Measurements from ENCODE around the gene OSBPL2.

Gene OSBPL2

DNA sequence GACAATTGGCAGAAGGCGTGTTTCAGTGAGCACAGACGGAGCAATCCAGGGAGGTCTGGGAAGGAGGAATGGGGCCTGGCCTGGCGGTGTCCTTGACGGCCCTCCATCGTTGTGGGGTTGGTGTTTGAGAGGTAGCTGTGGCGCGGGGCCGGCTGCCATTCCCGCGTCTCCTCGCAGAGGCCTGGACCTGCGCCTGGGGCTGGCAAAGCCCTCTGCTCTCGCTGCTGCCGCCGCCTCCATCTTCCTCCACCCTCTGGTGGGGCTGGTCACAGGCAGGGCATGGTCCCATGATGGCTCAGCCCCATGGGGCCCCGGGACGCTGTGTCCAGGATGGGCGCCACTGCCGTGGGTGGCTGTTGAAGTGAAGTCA, 7.6 kb downstream of the OSBPL2 start:
- CTCF ChIA-PET: no interaction called here
- Histone ChIP-seq H3K9me3 (ENCODE audit: control insufficient read depth, insufficient read depth, low read depth, low read length) (no peaks in the 10 kb centered on the region), H3K36me3 (ENCODE audit: control insufficient read depth in 2 of 2, insufficient read depth in 1 of 2, low read length in 2 of 2) (peaks cover 0 to 42% of the 10 kb centered on the region in 2 experiments; a peak in 1 of 3 replicates), H3K4me3 (ENCODE audit: low read depth, low read length) (no peak overlapping the region), H3K4me1 (ENCODE audit: control insufficient read depth, insufficient read depth, low read length) (no peaks in the 10 kb centered on the region), H3K27ac (ENCODE audit: extremely low read depth, low read depth, low read length) (no peak overlapping the region)
- TF ChIP-seq ZNF530 (tag by site-specific recombination; IDR thresholded peaks at IDR 0.05; ENCODE audit: low read depth) (no peak), OSR2 (tag by site-specific recombination; IDR thresholded peaks at IDR 0.05) (no peak)
- POLR2A ChIA-PET: no interaction called here

- Histone ChIP-seq H3K9me3 (ENCODE audit: control insufficient read depth, insufficient read depth, low read depth, low read length) (no peaks in the 10 kb centered on the region), H3K4me3 (ENCODE audit: low read depth, low read length) (no peak overlapping the region), H3K36me3 (ENCODE audit: control insufficient read depth in 2 of 2, insufficient read depth in 1 of 2, low read length in 2 of 2) (peaks cover 0 to 38% of the 10 kb centered on the region in 2 experiments; a peak in 1 of 3 replicates), H3K27ac (ENCODE audit: extremely low read depth, low read depth, low read length) (no peak overlapping the region), H3K4me1 (ENCODE audit: control insufficient read depth, insufficient read depth, low read length) (no peaks in the 10 kb centered on the region)
- ChIA-PET POLR2A (no interaction called here), CTCF (interaction anchor here (0.6 kb wide), 1 partner anchor 35 kb away, joined by 4 read pairs; no protein-coding TSS in a partner anchor)
- no peak for TF ChIP-seq ZNF624 (tag by site-specific recombination; IDR thresholded peaks at IDR 0.05)
- no peak for TF ChIP-seq ZNF214 (tag by site-specific recombination; IDR thresholded peaks at IDR 0.05; ENCODE audit: borderline replicate concordance)
- no peak for TF ChIP-seq ZNF341 (tag by site-specific recombination; IDR thresholded peaks at IDR 0.05; ENCODE audit: low read depth)
- no peak for TF ChIP-seq ZNF791 (tag by site-specific recombination; IDR thresholded peaks at IDR 0.05)
- TF ChIP-seq TRIM28 (IDR thresholded peaks at IDR 0.05; ENCODE audit: borderline replicate concordance, low read length): no peak
- no peak for TF ChIP-seq ZNF670 (tag by site-specific recombination; IDR thresholded peaks at IDR 0.05; ENCODE audit: low read depth)
- TF ChIP-seq, protein P1, sequence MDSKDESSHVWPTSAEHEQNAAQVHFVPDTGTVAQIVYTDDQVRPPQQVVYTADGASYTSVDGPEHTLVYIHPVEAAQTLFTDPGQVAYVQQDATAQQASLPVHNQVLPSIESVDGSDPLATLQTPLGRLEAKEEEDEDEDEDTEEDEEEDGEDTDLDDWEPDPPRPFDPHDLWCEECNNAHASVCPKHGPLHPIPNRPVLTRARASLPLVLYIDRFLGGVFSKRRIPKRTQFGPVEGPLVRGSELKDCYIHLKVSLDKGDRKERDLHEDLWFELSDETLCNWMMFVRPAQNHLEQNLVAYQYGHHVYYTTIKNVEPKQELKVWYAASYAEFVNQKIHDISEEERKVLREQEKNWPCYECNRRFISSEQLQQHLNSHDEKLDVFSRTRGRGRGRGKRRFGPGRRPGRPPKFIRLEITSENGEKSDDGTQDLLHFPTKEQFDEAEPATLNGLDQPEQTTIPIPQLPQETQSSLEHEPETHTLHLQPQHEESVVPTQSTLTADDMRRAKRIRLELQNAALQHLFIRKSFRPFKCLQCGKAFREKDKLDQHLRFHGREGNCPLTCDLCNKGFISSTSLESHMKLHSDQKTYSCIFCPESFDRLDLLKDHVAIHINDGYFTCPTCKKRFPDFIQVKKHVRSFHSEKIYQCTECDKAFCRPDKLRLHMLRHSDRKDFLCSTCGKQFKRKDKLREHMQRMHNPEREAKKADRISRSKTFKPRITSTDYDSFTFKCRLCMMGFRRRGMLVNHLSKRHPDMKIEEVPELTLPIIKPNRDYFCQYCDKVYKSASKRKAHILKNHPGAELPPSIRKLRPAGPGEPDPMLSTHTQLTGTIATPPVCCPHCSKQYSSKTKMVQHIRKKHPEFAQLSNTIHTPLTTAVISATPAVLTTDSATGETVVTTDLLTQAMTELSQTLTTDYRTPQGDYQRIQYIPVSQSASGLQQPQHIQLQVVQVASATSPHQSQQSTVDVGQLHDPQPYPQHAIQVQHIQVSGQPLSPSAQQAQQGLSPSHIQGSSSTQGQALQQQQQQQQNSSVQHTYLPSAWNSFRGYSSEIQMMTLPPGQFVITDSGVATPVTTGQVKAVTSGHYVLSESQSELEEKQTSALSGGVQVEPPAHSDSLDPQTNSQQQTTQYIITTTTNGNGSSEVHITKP (tag by site-specific recombination; IDR thresholded peaks at IDR 0.05): no peak
- no peak for TF ChIP-seq BCL11A (tag by site-specific recombination; IDR thresholded peaks at IDR 0.05; ENCODE audit: low read depth)
- TF ChIP-seq ZBTB20 (tag by site-specific recombination; IDR thresholded peaks at IDR 0.05): no peak
Observed at GRCh38 chr20:62246431-62246830, 8.1 kb downstream of the OSBPL2 start.

- POLR2A ChIA-PET: no interaction called here
- Histone ChIP-seq H3K4me1 (ENCODE audit: control insufficient read depth, insufficient read depth, low read length) (no peaks in the 10 kb centered on the region), H3K36me3 (ENCODE audit: control insufficient read depth in 2 of 2, insufficient read depth in 1 of 2, low read length in 2 of 2) (peaks cover 0 to 32% of the 10 kb centered on the region in 2 experiments; a peak in 2 of 3 replicates), H3K27ac (ENCODE audit: extremely low read depth, low read depth, low read length) (no peak overlapping the region), H3K9me3 (ENCODE audit: control insufficient read depth, insufficient read depth, low read depth, low read length) (no peaks in the 10 kb centered on the region), H3K4me3 (ENCODE audit: low read depth, low read length) (no peak overlapping the region)
- TF ChIP-seq ZNF18 (tag by site-specific recombination; IDR thresholded peaks at IDR 0.05): no peak
- TF ChIP-seq, protein P2, sequence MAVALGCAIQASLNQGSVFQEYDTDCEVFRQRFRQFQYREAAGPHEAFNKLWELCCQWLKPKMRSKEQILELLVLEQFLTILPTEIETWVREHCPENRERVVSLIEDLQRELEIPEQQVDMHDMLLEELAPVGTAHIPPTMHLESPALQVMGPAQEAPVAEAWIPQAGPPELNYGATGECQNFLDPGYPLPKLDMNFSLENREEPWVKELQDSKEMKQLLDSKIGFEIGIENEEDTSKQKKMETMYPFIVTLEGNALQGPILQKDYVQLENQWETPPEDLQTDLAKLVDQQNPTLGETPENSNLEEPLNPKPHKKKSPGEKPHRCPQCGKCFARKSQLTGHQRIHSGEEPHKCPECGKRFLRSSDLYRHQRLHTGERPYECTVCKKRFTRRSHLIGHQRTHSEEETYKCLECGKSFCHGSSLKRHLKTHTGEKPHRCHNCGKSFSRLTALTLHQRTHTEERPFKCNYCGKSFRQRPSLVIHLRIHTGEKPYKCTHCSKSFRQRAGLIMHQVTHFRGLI (tag by site-specific recombination; IDR thresholded peaks at IDR 0.05): peak; percentile 54; the same call in 1 of the 2 replicates
- TF ChIP-seq ZFP69B (tag by site-specific recombination; IDR thresholded peaks at IDR 0.05): no peak
- TF ChIP-seq TRIM28 (IDR thresholded peaks at IDR 0.05; ENCODE audit: borderline replicate concordance, low read length): no peak
- no peak for TF ChIP-seq ZNF19 (tag by site-specific recombination; IDR thresholded peaks at IDR 0.05; ENCODE audit: low read depth)
- CTCF ChIA-PET: interaction anchor here (0.6 kb wide), 1 partner anchor 34 kb away, joined by 4 read pairs; no protein-coding TSS in a partner anchor
Observed at GRCh38 chr20:62246872-62247652, 8.7 kb downstream of the OSBPL2 start.

Data from HEK293 (cell line).